Measurements from ENCODE around the gene ZNF189.
"Not testable (repeated sequence)": the region's sequence is repeated elsewhere in the genome, so short reads cannot be mapped to it uniquely, and the experiment has no call there.

The ZNF189 gene

DNA sequence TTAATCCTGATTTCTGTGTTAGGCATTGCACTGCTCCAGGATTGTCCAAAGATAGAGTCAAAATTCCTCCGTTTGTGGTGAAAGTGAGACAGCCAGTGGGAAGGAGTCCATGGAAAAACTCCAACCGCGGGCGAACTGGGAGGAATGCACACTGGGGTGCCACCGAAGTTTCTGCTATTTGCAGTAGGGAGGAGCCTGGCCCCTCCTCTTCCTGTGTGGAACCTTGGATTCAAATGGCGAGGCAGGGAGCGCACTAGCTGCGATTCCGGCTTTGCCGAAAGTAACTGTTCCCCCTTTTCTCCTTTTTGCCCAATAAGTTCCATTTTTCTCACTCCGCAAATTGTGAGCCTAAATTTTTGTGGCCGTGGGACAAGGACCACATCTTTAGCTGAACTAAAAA is 23.1 kb upstream of the ZNF189 start:
- H3K4me3 ChIP-seq (ENCODE audit: low read depth, low read length), result no peak overlapping the region
- DNase-seq (ENCODE audit: low read depth), result no peak
- in situ Hi-C loops (cut with HindIII; ENCODE audit: low sequenced_read_pairs), result no loop called here
- TF ChIP-seq CTCF (IDR thresholded peaks at IDR 0.05; ENCODE audit: low read depth, low read length, missing control alignments), result no peak

- no peak for TF ChIP-seq CTCF (IDR thresholded peaks at IDR 0.05; ENCODE audit: low read depth, low read length, missing control alignments)
- in situ Hi-C loops (cut with HindIII; ENCODE audit: low sequenced_read_pairs), result no loop called here
- no peak for DNase-seq (ENCODE audit: low read depth)
Observed at GRCh38 chr9:101376111-101376848, 22.4 kb upstream of the ZNF189 start.

DNA sequence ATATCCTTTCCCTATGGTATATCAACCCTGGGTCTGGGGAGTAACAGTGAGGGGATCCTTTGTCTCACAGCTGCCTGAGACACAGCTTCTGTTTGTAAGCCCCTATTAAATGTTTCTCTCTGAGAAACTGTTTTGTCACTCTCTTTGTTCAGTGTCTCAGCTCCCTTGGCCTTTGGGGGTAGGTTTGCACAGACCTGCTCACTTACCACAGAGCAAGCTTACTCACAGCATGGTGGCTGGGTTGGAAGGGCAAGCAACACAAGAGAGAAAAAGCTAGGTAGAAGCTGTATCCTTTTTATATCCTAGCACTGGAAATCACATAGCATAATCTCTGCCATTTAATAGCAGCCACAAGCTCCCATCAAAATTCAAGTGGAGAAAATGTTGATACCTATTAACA is 18.4 kb upstream of the ZNF189 start:
- TF ChIP-seq CTCF (IDR thresholded peaks at IDR 0.05; ENCODE audit: low read depth, low read length, missing control alignments), result no peak
- in situ Hi-C loops (cut with HindIII; ENCODE audit: low sequenced_read_pairs), result no loop called here

More at GRCh38 chr9:101376111-101376848, 22.4 kb upstream of the ZNF189 start:
- no peak overlapping the region for H3K4me3 ChIP-seq (ENCODE audit: low read depth, low read length)

GRCh38 chr9:101381118-101381517 is 17.5 kb upstream of the ZNF189 start:
- in situ Hi-C loops (cut with HindIII; ENCODE audit: low sequenced_read_pairs), result no loop called here
- TF ChIP-seq CTCF (IDR thresholded peaks at IDR 0.05; ENCODE audit: low read depth, low read length, missing control alignments), result no peak
- no peak overlapping the region for H3K4me3 ChIP-seq (ENCODE audit: low read depth, low read length)
- DNase-seq (ENCODE audit: low read depth), result no peak

More for the DNA sequence above, 18.4 kb upstream of the ZNF189 start:
- no peak for DNase-seq (ENCODE audit: low read depth)
- no peak overlapping the region for H3K4me3 ChIP-seq (ENCODE audit: low read depth, low read length)

DNA sequence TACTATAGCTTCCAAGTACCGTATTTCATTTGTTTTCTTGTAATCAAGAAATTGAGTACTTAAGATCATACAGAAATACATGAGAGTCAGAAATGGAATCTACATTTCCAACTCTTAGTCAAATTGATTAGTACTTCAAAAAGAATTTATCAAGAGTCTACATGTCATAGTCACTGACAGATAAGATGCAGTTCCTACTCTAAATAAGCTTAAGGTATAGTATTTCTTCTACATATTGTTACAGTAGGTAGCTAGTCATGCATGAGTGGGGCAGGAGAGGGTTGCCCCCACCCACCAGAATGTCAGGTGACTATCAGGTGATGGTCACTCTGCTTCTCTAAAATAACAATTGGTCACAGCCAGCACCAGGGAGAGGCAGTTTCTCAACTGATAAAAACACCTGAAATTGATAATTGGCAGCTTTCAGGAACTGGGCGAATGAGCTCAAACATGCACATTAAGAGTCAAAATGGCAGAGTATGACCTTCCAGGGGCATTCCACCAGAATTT is 16.8 kb upstream of the ZNF189 start:
- in situ Hi-C loops (cut with HindIII; ENCODE audit: low sequenced_read_pairs), result no loop called here
- H3K4me3 ChIP-seq (ENCODE audit: low read depth, low read length), result no peak overlapping the region
- TF ChIP-seq CTCF (IDR thresholded peaks at IDR 0.05; ENCODE audit: low read depth, low read length, missing control alignments), result no peak
- DNase-seq (ENCODE audit: low read depth), result no peak

DNA sequence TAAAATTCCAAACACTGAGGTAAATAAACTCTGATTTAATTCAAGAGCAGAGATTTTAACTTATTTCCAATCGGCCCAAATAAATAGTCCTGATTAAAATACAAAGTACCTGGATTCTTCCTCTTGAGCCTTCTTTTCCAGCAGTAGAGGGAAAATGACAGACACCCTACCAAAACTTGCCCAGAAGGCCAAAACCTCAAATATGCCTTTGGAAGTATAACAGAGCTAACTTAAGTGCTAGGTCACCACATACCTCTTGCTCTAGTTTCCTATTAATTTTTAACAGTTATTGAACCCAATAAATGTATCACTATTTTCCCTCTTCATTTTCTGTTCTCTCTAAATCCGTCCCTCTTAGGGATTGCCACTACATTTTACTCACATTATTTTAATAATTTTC is 15.3 kb upstream of the ZNF189 start:
- in situ Hi-C loops (cut with HindIII; ENCODE audit: low sequenced_read_pairs), result no loop called here
- no peak for DNase-seq (ENCODE audit: low read depth)
- TF ChIP-seq CTCF (IDR thresholded peaks at IDR 0.05; ENCODE audit: low read depth, low read length, missing control alignments), result no peak
- no peak overlapping the region for H3K4me3 ChIP-seq (ENCODE audit: low read depth, low read length)

- in situ Hi-C loops (cut with HindIII; ENCODE audit: low sequenced_read_pairs); H3K4me3 ChIP-seq (ENCODE audit: low read depth, low read length); DNase-seq (ENCODE audit: low read depth): not testable (repeated sequence)
Observed at GRCh38 chr9:101384873-101385536, 13.6 kb upstream of the ZNF189 start, which contains the start of gene BAAT. Gene BAAT, minus strand, starts transcription at chr9:101385006. Its CDS starts 13,602 bp downstream, at chr9:101371404.
